CD4-positive, alpha-beta memory T cell (primary cell): ENCODE measurements around the gene COL10A1. TPM values are rescaled to one million over a fixed set of nuclear protein-coding genes. Genes with fewer than 3 reads are reported as not detected.

ENCODE experiments used
- CTCF ChIA-PET: fragments of 350-600 bp; sonication (Branson Sonifier 250); formaldehyde crosslinking; loops from one replicate; lab custom pipeline; 2021; ENCODE audit warnings: inconsistent platforms; ENCODE audit not compliant: partially characterized antibody; lab: Charles Lee
- POLR2A ChIA-PET: fragments of 350-600 bp; sonication (Branson Sonifier 250); formaldehyde crosslinking; loops from one replicate; lab custom pipeline; 2021; ENCODE audit not compliant: partially characterized antibody; lab: Charles Lee
- DNase-seq, 5 donors: peaks; one replicate each; pipeline versions ENCODE4 v3.0.0 to v3.0.0-alpha.2; 2020 to 2022; ENCODE audit warnings: mixed read lengths in 1 of 5
- H3K27ac ChIP-seq: one replicate; pipeline ENCODE4 v1.7.0; 2013; ENCODE audit warnings: low read depth, low read length
- H3K27me3 ChIP-seq: 2 replicates; pipeline ENCODE4 v1.7.0; 2013; ENCODE audit warnings: mild to moderate bottlenecking, low read length, moderate library complexity; ENCODE audit not compliant: insufficient read depth
- H3K36me3 ChIP-seq: 2 replicates; pipeline ENCODE4 v1.7.0; 2013; ENCODE audit warnings: mild to moderate bottlenecking, low read length, moderate library complexity; ENCODE audit not compliant: insufficient read depth
- H3K4me1 ChIP-seq: 2 replicates; pipeline ENCODE4 v1.7.0; 2013; ENCODE audit warnings: mild to moderate bottlenecking, low read length, moderate library complexity; ENCODE audit not compliant: insufficient read depth
- H3K4me3 ChIP-seq, 2 donors: one replicate each; pipeline ENCODE4 v1.7.0; 2013; ENCODE audit warnings: low read length in 2 of 2, mild to moderate bottlenecking in 1 of 2
- H3K9me3 ChIP-seq, 2 donors: one replicate each; pipeline ENCODE4 v1.7.0; 2013; ENCODE audit warnings: low read length in 2 of 2, control low read depth in 1 of 2; ENCODE audit not compliant: control insufficient read depth in 1 of 2
- H3K27ac Mint-ChIP-seq, 7 donors: one replicate each; pipeline ENCODE4 v1.8.0; 2020 to 2021; ENCODE audit warnings: mixed read lengths in 7 of 7, mild to moderate bottlenecking in 6 of 7, inconsistent platforms in 3 of 7, moderate library complexity in 3 of 7
- H3K27me3 Mint-ChIP-seq, 2 donors: one replicate each; pipeline ENCODE4 v1.8.0; 2020 to 2021; ENCODE audit warnings: mixed read lengths in 2 of 2
- H3K36me3 Mint-ChIP-seq, 2 donors: one replicate each; pipeline ENCODE4 v1.8.0; 2020 to 2021; ENCODE audit warnings: mixed read lengths in 2 of 2, inconsistent platforms in 1 of 2, mild to moderate bottlenecking in 1 of 2
- H3K4me1 Mint-ChIP-seq, 4 donors: one replicate each; pipeline ENCODE4 v1.8.0; 2020 to 2021; ENCODE audit warnings: mixed read lengths in 4 of 4, mild to moderate bottlenecking in 1 of 4
- H3K4me3 Mint-ChIP-seq, 8 donors: one replicate each; pipeline ENCODE4 v1.8.0; 2020 to 2021; ENCODE audit warnings: mixed read lengths in 8 of 8, mild to moderate bottlenecking in 7 of 8, moderate library complexity in 6 of 8, inconsistent platforms in 3 of 8
- H3K9me3 Mint-ChIP-seq, 8 donors: one replicate each; pipeline ENCODE4 v1.8.0; 2020 to 2021; ENCODE audit warnings: mixed read lengths in 8 of 8, mild to moderate bottlenecking in 5 of 8, inconsistent platforms in 3 of 8, moderate library complexity in 1 of 8
- intact Hi-C: fragments of 100-400 bp; cut with micrococcal nuclease; formaldehyde crosslinking; loops from one replicate; pipeline ENCODE4 v1.15.1; 2023
- polyA plus RNA-seq, 2 donors: library from polyadenylated mRNA; unstranded; fragments of 300-500 nt; fragmentation: Illumina TruSeq; gene quantifications; one replicate each; pipeline ENCODE4 v1.2.3, GENCODE V29; 2021
- total RNA-seq, 2 experiments: library from RNA; stranded (reverse); gene quantifications; one replicate each; pipeline ENCODE4 v1.2.3, GENCODE V29; 2021

Gene COL10A1
- total and polyA plus RNA-seq, 4 experiments from 2014 or later = not detected

DNA sequence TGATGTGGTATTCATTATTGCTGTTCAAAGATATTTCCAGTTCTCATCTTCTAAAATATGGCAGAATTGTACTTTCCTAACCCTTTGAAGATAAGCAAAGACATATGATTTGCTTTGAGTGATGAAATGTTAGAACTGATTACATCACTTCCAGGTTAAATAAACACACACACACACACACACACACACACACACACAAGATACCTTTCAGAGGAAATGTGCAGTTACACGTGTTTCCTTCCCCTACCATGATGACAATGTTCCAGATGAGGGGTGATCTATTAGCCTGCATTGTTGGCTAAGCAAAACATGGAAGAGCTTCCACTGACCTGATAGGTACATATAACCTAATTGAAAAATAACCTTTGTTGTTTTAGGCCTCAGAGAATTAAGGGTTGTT, 53.6 kb downstream of the COL10A1 start:
- intact Hi-C loops = no loop called here
- H3K27me3 ChIP-seq = no peaks in the 10 kb centered on the region
- POLR2A ChIA-PET = no interaction called here

DNA sequence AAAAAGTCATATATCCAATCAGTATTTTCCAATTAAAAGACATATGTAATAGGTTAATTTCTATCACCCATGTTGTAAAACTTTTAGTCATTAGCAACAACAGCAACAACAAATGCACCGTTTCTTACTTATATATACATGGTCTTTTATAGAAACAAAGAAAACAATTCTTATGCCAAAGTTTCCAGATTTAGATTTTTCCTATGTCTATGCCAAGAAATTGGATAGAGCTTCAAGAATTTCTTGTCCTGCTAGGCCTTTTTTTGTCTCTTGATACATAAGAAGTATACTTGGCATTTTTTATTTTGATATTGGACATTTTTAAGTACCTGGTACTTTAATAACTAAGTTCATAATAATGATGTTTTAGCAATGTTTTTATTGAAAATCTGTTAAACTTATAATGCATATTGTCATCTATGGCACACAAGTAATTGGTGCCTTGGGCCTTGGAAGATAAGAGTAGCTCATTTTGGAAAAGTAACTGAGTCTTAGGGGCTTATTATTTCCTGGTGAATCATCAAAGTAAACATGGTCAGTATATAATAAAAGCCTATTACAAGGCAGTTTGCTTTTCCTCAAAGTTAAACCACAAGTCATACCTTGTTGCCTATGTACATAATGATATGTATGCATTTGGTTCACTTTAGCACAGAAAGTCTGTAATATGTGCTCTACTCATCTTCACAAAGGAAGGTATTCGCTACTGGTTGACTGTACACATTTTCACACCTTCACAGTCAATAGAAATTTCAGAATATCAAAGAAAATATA, 55.1 kb downstream of the COL10A1 start:
- H3K27ac Mint-ChIP-seq = no peak overlapping the region
- CTCF ChIA-PET = interaction anchor here (0.8 kb wide), 1 partner anchor 41 kb away, joined by 3 read pairs; no protein-coding TSS in a partner anchor
- Histone ChIP-seq H3K27ac (no peak overlapping the region), H3K4me3 (no peak overlapping the region), H3K9me3 (no peaks in the 10 kb centered on the region), H3K4me1 (no peaks in the 10 kb centered on the region), H3K27me3 (no peaks in the 10 kb centered on the region), H3K36me3 (no peaks in the 10 kb centered on the region)
- POLR2A ChIA-PET = no interaction called here
- no peaks in the 10 kb centered on the region for H3K9me3 Mint-ChIP-seq
- H3K4me1 Mint-ChIP-seq = peaks cover 0 to 4% (median under 1%) of the 10 kb centered on the region in 4 donors
- peaks cover 0 to 4% of the 10 kb centered on the region in 2 donors for H3K27me3 Mint-ChIP-seq
- intact Hi-C loops = no loop called here
- no peak for DNase-seq
- no peak overlapping the region for H3K4me3 Mint-ChIP-seq
- H3K36me3 Mint-ChIP-seq = no peaks in the 10 kb centered on the region

More for the DNA sequence above, 53.6 kb downstream of the COL10A1 start:
- H3K36me3 Mint-ChIP-seq = no peaks in the 10 kb centered on the region
- H3K27ac Mint-ChIP-seq = no peak overlapping the region
- H3K4me3 Mint-ChIP-seq = no peak overlapping the region
- peaks cover under 1 to 5% of the 10 kb centered on the region in 2 donors for H3K27me3 Mint-ChIP-seq
- Histone ChIP-seq H3K9me3 (no peaks in the 10 kb centered on the region), H3K36me3 (no peaks in the 10 kb centered on the region), H3K27ac (no peak overlapping the region), H3K4me1 (no peaks in the 10 kb centered on the region), H3K4me3 (no peak overlapping the region)
- DNase-seq = no peak
- CTCF ChIA-PET = no interaction called here
- H3K4me1 Mint-ChIP-seq = peaks cover 0 to 4% (median under 1%) of the 10 kb centered on the region in 4 donors
- no peaks in the 10 kb centered on the region for H3K9me3 Mint-ChIP-seq

DNA sequence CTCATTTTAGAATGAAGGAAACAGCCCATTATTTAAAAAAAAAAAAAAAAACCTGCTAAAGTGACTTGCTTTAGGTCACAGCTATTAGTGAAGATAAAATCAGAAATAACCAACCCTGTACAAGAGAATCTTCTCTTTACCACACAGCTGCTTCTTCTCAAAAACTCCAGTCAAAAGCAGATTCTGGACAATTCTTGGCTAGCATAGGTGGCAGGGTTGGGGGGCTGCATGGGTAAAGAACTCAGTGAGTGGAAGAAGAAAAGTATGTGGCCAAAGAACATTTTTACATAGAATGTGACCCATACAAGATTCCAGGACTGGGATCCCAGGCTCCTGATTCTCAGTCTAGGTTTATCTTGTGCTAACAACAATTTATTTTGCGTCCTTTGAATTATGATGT, 55.8 kb downstream of the COL10A1 start:
- H3K4me3 Mint-ChIP-seq = no peak overlapping the region
- Histone ChIP-seq H3K27ac (no peak overlapping the region), H3K4me3 (no peak overlapping the region), H3K27me3 (no peaks in the 10 kb centered on the region), H3K4me1 (no peaks in the 10 kb centered on the region), H3K9me3 (no peaks in the 10 kb centered on the region), H3K36me3 (no peaks in the 10 kb centered on the region)
- peaks cover 0 to 4% (median under 1%) of the 10 kb centered on the region in 4 donors for H3K4me1 Mint-ChIP-seq
- no peak overlapping the region for H3K27ac Mint-ChIP-seq
- peaks cover 0 to 4% of the 10 kb centered on the region in 2 donors for H3K27me3 Mint-ChIP-seq
- no peaks in the 10 kb centered on the region for H3K9me3 Mint-ChIP-seq
- DNase-seq = no peak
- POLR2A ChIA-PET = no interaction called here
- CTCF ChIA-PET = interaction anchor here (0.8 kb wide), 1 partner anchor 42 kb away, joined by 3 read pairs; no protein-coding TSS in a partner anchor
- intact Hi-C loops = no loop called here
- no peaks in the 10 kb centered on the region for H3K36me3 Mint-ChIP-seq

Other genes starting within 250 kb of the COL10A1 start
- not detected for gene FRK, start 65.2 kb downstream of the COL10A1 start, total RNA-seq
- under 1 TPM in 1 of 2 donors, not detected in 1; 0.04 TPM for gene FRK, start 65.2 kb downstream of the COL10A1 start, polyA plus RNA-seq
- 10 to 100 TPM; 50.5 to 51.9 TPM for gene NT5DC1, start 25.3 kb downstream of the COL10A1 start, total RNA-seq
- 10 to 100 TPM; 64.8 to 78.4 TPM for gene NT5DC1, start 25.3 kb downstream of the COL10A1 start, polyA plus RNA-seq
- 10 to 100 TPM; 22.3 to 23.0 TPM for gene TSPYL4, start 127.9 kb upstream of the COL10A1 start, total RNA-seq
- 10 to 100 TPM in 1 of 2 donors, 1 to 10 TPM in 1; 8.0 to 14.8 TPM for gene TSPYL4, start 127.9 kb upstream of the COL10A1 start, polyA plus RNA-seq
- 100 to 1,000 TPM; 107 to 109 TPM for gene TSPYL1, start 153.8 kb upstream of the COL10A1 start, total RNA-seq
- 10 to 100 TPM; 41.8 to 62.0 TPM for gene TSPYL1, start 153.8 kb upstream of the COL10A1 start, polyA plus RNA-seq
- 1 to 10 TPM; 6.0 to 9.0 TPM for gene DSE, start 244.8 kb upstream of the COL10A1 start, total RNA-seq
- gene DSE, start 244.8 kb upstream of the COL10A1 start, polyA plus RNA-seq = 1 to 10 TPM; 1.9 to 5.7 TPM